Middle frontal gyrus (tissue), 1 donor: ENCODE measurements around the gene ADGRD1.
A peak's percentile ranks its signal among the peaks of the same experiment; 100 is the strongest.
"Not testable (repeated sequence)": the region's sequence is repeated elsewhere in the genome, so short reads cannot be mapped to it uniquely, and the experiment has no call there.

Source experiments
- DNase-seq: peaks from one replicate; pipeline ENCODE4 v3.0.0-alpha.2; 2015; ENCODE audit warnings: low spot score; ENCODE audit errors: extremely low spot score

Gene ADGRD1

DNA sequence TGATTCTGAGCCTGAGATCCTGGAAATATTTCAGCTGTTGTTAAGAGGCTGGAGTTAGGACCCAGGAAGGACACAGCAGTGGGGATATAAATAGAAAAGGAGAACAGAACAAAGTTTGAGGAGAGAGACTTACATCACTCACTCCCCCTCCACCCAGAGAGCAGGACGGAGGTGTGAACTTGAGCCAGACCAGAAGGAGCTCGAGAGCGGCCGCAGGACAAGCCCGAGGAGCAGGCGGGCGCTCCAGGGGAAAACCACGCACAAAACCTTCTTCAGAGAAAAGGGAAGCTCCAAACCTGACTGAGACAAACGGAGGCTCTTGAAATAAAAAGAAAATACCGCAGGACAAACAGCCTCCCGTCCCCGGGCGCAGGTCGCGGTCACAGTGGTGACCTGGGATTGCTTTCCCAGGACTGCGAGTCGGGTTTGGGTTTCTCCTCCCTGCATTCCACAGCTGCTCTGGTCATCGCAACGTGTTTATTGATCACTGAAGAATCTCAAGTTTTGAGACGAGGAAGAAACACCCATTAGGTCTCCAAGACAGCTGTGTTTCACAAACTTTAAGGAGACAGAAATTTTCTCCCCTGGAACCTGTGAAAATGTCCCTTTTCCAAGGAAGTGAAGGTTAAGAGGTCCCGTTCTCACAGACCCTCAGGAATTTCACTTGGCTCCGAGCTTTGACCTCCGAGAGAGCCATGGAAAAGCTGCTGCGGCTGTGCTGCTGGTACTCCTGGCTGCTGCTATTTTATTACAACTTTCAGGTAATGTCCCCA, at the start of gene ADGRD1:
TSS of gene ADGRD1 (plus strand) at position 137 of the 773 bp plus-strand sequence. CDS start at position 696, 559 bp downstream.
- no peak for DNase-seq

DNA sequence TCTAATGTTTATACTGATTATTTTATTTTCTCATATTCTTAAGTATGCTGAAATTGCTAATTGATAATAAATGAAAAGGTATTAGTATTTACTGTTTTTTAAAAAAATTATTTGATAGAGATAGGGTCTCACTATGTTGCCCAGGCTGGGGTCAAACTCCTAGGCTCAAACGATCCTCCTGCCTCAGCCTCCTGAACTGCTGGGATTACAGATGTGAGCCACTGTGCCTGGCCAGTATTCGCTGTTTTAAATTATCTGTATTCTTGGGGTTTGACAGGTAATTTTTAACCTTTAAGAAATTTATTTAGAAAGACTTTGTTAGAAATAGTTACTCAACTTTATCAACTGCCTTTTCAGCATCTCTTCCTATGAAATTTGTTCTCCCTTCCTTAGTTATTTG, 49.6 kb upstream of the ADGRD1 start:
- DNase-seq: no peak

DNA sequence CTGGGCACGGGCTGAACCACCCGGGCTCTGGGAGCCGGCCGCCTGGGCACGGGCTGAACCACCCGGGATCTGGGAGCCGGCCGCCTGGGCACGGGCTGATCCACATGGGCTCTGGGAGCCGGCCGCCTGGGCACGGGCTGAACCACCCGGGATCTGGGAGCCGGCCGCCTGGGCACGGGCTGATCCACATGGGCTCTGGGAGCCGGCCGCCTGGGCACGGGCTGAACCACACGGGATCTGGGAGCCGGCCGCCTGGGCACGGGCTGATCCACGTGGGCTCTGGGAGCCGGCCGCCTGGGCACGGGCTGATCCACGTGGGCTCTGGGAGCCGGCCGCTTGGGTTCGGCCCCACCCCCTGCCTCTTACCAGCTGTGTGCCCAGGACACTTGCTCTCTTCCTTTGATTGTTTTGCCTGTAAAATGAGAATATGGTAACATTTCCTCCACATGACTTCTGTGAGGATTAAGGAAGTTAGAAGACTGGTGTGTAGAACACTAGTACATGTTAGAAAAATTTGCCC, 48.7 kb upstream of the ADGRD1 start:
- DNase-seq: not testable (repeated sequence)

- DNase-seq: no peak
Observed at GRCh38 chr12:130909111-130909510, 44.6 kb upstream of the ADGRD1 start.

DNA sequence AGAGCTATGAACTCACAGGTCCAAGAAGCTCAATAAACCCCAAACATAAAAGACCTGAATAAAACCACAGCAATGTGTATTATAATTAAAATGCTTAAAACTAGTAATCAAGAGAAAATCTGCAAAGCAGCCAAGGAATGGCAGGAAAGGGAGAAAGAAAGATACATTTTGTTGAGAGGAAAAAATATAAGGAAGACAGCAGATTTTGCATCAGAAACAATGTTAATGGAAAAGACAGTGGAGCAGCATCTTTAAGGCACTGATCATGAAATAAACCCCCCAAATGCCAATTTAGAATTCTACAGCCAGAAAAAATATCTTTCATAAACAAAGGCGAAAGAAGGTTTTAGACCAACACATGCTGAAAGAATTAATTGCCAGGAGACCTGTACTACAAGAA, 42.5 kb upstream of the ADGRD1 start:
- DNase-seq: no peak

GRCh38 chr12:130911933-130912332, 41.8 kb upstream of the ADGRD1 start:
- no peak for DNase-seq

DNA sequence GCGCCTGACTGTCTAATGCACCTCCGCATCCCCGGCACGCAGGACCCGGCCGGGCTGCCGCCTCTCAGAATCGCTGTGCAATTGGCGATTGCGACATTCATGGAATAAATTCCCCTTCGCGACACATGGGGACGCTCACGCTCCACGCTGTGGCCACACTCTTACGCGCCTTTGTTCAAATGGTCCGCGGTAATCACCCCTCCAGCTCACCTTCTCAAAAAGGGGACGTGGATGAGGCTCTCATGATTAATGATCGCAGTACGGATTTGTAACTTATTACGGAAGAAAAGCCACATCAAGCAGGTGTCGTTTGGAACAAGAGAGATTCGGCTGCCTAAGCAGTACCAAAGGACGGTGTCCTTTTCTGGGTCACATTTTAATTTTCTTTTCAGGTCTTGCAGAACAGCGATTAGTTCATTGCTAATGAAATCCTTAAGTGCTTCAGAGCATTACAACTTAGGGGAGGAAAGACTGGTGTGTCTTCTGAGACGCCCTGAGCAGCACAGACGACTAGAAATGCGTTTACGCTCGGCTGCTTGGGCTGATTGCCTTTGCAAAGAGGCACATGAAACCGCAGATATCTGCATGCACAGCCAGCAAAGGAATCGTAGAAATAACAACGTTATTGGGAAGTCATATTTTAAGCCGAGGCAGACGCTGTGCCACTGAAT, 37.3 kb upstream of the ADGRD1 start:
- peak; percentile 72 for DNase-seq

DNA sequence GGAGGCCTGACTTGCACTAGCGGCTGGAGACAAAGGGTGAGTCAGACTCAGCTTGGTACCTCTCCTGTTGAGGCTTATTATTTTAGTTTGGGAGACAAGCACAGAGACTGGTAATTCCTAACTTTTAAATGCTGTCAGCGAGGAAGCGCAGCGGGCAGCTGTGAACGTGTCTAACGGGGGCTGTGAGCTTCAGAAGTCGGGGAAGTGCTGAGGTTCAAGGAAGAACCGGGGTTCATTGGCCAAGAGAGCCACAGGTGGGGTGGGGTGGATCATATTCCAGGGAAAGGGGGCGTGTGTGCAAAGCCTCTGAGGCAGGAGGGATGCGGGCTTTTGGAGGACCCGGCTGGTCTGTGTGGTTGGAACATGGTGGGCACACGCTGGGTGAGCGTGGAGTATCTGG, 36.1 kb upstream of the ADGRD1 start:
- DNase-seq: no peak

DNA sequence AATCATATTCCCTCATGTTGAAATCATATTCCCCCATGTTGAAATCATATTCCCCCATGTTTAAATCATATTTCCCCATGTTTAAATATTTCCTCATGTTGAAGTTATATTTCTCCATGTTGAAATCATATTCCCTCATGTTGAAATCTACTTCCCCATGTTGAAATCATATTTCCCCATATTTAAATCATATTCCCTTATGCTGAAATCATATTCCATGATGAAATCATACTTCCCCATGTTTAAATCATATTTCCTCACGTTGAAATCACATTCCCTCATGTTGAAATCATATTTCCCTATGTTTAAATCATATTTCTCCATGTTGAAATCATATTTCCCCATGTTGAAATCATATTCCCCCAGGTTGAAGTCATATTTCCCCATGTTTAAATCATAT, 34.6 kb upstream of the ADGRD1 start:
- DNase-seq: no peak

DNA sequence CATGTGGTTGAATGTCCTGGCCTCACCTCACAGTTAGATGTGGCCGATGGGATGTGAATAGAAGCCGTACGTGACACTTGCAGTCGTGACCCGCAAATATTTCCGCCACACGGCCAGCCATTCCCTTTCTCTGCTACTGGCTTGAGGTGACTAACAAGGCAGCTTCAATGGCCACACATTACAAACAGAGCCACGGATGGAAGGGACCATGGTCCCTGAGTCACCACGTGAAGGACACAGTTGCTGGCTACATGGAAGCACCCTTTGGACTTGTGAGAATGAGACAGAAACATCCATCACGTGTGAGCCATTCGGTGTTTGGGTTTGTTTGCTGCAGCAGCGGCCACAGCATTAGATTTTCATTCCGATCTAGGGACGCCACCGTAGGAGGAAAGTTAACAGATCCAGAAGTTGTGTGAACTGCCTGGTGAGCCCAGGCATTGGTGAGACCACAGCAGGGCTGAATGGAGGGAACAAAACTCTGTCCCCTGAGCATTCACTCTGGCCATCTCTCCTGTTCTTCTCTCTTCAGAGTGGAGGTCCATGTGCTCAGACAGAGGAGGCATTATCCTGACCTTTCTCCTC, 33.5 kb upstream of the ADGRD1 start:
- DNase-seq: no peak

GRCh38 chr12:130920723-130921381, 32.9 kb upstream of the ADGRD1 start:
- no peak for DNase-seq

GRCh38 chr12:130922511-130922953, 31.2 kb upstream of the ADGRD1 start:
- no peak for DNase-seq

DNA sequence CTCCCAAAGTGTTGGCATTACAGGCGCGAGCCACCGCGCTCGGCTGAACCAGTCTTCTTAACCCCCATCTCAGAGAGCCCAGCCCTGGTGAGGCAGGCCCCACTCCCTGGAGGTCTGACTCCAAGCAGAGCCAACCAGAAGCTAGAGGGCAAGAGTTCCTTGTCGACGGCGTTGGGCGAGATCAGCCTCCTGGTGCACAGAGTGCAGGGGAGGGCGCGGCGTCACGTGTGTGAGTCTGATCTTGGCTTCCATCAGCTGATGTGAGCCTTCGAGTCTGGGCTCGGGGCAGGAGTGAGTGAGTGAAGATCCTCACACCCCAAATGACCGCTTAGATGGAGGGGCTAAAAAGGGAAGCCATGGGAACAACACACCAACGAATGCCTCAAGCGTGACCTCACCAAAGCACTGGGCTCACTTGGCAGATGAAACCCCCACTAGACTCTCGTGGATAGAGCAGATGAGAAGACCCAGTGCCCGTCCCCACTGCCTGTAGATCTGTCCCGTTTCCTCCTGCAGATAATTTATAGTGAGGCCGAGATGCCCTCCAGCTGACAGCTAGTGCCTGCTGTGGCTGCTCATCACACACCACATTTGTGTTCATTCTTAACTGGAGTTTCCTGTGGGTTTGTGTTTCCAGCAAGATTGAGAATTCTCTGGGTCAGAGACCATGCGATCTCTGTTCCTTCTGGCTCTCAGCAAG, 28.6 kb upstream of the ADGRD1 start:
- DNase-seq: no peak

DNA sequence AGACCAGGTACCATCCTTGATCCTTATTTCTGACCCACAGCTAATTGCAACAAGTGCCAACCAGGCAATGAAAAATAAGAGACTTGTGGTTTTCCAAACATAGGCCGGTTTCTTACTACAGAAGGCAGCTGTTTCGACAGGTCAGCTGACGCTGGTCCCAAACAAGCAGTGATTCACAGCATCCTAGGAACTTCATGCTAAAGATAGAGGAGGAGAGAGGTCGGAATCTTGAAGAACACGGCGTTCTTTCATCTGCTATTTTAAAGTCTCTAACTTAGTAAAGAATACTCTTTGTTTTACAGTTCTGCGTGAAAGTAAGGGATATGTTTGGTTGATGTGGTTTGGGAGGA, 28.1 kb upstream of the ADGRD1 start:
- DNase-seq: no peak

DNA sequence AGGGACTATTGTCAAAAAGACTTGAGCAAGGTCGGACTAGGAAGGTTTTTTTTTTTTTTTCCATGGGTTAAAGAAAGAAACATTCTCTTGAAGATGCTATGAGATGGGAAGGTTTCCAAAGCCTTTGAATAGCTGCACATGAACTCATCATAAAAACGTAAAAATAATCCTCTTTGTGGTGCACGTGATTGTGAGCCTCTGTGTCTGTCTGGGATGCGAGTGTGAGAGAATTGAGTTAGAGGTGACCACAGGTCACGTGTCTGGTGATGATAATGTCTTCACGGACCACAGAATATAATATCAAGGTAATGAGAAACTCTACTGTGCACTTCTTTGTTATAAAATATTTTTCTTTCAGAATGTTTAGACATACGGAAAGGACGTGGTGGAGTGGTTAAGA, 24.3 kb upstream of the ADGRD1 start:
- DNase-seq: no peak

GRCh38 chr12:130932061-130932930, 21.4 kb upstream of the ADGRD1 start:
- DNase-seq: no peak

DNA sequence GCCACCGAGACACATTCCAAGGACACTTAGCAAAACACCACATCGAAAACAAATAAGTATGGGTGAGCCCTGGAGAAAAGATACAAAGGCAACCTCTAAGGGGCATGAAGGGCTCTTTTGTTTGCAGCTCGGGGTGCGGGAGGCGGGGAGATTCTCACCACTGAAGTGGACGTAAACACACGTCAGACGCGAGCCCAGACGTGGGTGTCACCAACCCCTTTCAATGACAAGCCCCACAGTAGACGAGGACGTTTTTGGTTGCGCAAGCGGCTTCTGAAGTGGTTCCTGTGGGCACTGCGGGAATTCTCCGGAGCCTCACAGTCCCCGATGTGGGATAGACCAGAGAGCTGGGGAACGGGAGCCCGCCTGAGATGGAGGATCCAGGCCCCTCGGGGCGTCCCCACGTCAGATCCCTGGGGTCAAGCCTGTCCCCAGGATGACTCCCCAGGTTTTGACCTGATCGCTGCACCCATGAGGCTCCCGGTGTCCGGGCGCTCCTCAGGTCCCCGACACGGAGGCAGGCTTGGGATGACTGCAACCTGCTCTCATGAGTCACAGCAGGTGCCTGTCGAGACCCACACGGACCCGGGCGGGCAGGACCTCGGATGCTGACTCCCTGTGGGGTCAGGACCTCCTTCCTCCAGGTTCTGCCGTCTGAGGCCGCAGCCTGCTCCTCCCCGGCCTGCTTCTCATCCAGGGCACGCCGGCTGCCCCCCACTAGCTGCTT, 20.3 kb upstream of the ADGRD1 start:
- no peak for DNase-seq

DNA sequence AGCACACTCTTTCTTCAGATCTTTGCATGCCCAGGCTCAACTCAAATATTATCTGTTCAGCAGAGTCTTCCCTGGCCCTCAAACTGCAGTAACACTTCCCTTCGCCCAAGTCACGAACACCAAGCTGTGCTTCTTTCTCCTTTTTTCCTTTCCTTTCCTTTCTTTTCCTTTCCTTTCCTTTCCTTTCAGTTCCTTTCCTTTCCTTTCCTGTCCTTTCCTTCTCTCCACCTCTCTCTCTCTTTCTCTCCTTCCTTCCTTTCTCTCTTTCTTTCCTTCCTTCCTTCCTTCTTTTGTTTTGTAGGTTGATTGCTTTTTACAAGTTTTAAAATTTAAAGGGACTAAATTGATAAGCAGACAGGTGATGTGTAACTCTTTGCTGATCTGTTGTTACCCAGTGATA, 19.0 kb upstream of the ADGRD1 start:
- no peak for DNase-seq

- no peak for DNase-seq
Observed at GRCh38 chr12:130936561-130936960, 17.1 kb upstream of the ADGRD1 start.

GRCh38 chr12:130937063-130937462, 16.6 kb upstream of the ADGRD1 start:
- DNase-seq: no peak
